KMS-11 (cell line): ENCODE data around the gene SLCO4A1.
A peak's percentile ranks its signal among the peaks of the same experiment; 100 is the strongest.

Experiments used
- H2AFZ ChIP-seq: fragments of 200-600 bp; sonication (generic); 2 replicates; pipeline ENCODE4 v1.6.1; 2016; ENCODE audit warnings: antibody characterized with exemption, mixed run types, low read depth
- H3K27ac ChIP-seq: fragments of 200-600 bp; sonication (generic); 2 replicates; pipeline ENCODE4 v1.6.1; 2016; ENCODE audit warnings: mild to moderate bottlenecking, mixed run types
- H3K27me3 ChIP-seq: fragments of 200-600 bp; sonication (generic); 2 replicates; pipeline ENCODE4 v1.6.1; 2017; ENCODE audit warnings: mild to moderate bottlenecking, low read depth, mixed run types, moderate library complexity; ENCODE audit not compliant: insufficient read depth
- H3K36me3 ChIP-seq: fragments of 200-600 bp; sonication (generic); 2 replicates; pipeline ENCODE4 v1.6.1; 2017; ENCODE audit warnings: mild to moderate bottlenecking, mixed run types; ENCODE audit not compliant: insufficient read depth
- H3K4me1 ChIP-seq: fragments of 200-600 bp; sonication (generic); 2 replicates; pipeline ENCODE4 v1.6.1; 2016; ENCODE audit warnings: mild to moderate bottlenecking, low read depth, mixed run types; ENCODE audit not compliant: poor library complexity, severe bottlenecking
- H3K4me2 ChIP-seq: fragments of 200-600 bp; sonication (generic); 2 replicates; pipeline ENCODE4 v1.7.0; 2016; ENCODE audit warnings: mild to moderate bottlenecking, mixed run types
- H3K4me3 ChIP-seq: fragments of 200-600 bp; sonication (generic); IDR thresholded peaks from 2 replicates; pipeline ENCODE4 v1.6.1; 2017; ENCODE audit warnings: low read depth, low read length, mixed read lengths; ENCODE audit not compliant: insufficient read depth
- H3K79me2 ChIP-seq: fragments of 200-600 bp; sonication (generic); 2 replicates; pipeline ENCODE4 v1.6.1; 2016; ENCODE audit warnings: low read depth, mixed run types; ENCODE audit not compliant: insufficient read depth
- H3K9ac ChIP-seq: fragments of 200-600 bp; sonication (generic); 2 replicates; pipeline ENCODE4 v1.6.1; 2016; ENCODE audit warnings: mild to moderate bottlenecking, mixed run types
- H4K20me1 ChIP-seq: fragments of 200-600 bp; sonication (generic); 2 replicates; pipeline ENCODE4 v1.6.1; 2016; ENCODE audit warnings: mild to moderate bottlenecking, mixed run types; ENCODE audit not compliant: insufficient read depth
- CTCF ChIP-seq: fragments of 200-600 bp; sonication (generic); conservative IDR thresholded peaks from 2 replicates; pipeline ENCODE4 v1.6.1; 2017; ENCODE audit warnings: low read depth, mild to moderate bottlenecking, antibody characterized with exemption, low read length, moderate library complexity, mixed read lengths

Gene SLCO4A1

DNA sequence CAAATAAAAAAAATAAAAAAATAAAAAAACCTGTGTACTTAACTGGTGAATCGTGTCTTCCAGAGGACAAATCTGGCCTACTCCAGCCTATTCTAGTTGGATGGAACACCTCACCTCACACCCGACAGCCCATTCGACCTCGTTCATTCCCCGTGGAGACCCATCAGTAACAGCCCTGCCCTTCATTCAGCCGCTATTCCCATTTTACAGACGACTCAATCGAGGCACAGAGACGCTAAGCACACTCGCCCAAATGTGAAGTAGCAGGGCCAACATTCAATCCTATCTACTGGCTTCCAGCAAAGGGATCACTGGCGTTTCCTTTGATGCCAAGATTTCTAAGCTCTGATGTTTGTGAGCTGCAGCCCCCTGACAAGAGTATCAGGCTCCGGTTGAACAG, 64.6 kb downstream of the SLCO4A1 start:
- Histone ChIP-seq H4K20me1 (no peaks in the 10 kb centered on the region), H3K27me3 (peaks cover 95% of the 10 kb centered on the region), H3K79me2 (no peaks in the 10 kb centered on the region), H2AFZ (no peak overlapping the region), H3K36me3 (no peaks in the 10 kb centered on the region), H3K27ac (no peak overlapping the region), H3K9ac (no peak overlapping the region), H3K4me3 (no peak overlapping the region), H3K4me1 (no peaks in the 10 kb centered on the region), H3K4me2 (no peak overlapping the region)
- TF ChIP-seq CTCF = no peak

DNA sequence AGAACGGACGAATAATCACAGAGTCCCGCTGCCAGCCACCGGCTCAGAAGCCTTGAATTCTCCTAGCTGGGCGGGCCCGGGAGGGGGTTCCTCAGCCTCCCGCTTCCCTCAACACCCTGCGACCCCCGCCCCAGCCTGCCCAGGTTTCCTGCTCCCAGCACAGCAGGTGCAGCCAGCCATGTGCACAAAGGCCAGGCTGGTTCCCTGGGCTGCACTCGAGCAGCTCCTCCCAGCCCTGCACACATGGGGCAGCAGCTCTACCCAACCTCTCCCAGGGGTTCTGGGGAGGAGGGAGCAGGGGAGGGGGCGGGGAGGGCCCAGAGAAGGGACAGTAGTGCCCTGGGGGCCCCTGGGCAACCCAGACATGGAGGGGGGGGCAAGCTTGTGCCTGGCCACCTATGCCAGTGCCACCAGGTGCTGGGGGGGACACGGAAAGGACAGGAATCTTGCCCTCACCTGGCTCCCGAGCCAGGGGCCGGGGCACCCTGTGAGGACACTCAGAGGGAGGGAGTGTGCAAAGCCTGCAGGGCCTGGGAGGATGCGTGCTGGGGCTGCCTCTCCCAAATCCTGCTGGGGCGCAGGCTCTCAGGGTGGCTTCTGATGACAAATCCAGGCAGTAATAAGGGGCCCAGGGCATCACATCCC, 65.1 kb downstream of the SLCO4A1 start:
- H2AFZ ChIP-seq = no peak overlapping the region
- no peaks in the 10 kb centered on the region for H3K36me3 ChIP-seq
- H3K9ac ChIP-seq = no peak overlapping the region
- H3K4me3 ChIP-seq = no peak overlapping the region
- no peaks in the 10 kb centered on the region for H4K20me1 ChIP-seq
- H3K4me1 ChIP-seq = no peaks in the 10 kb centered on the region
- H3K27ac ChIP-seq = no peak overlapping the region
- peaks cover 95% of the 10 kb centered on the region for H3K27me3 ChIP-seq
- no peaks in the 10 kb centered on the region for H3K79me2 ChIP-seq
- H3K4me2 ChIP-seq = no peak overlapping the region
- no peak for TF ChIP-seq CTCF

GRCh38 chr20:62707921-62708521, 65.7 kb downstream of the SLCO4A1 start:
- Histone ChIP-seq H3K4me3 (no peak overlapping the region), H3K36me3 (no peaks in the 10 kb centered on the region), H3K9ac (no peak overlapping the region)

More at GRCh38 chr20:62707921-62708521, 65.7 kb downstream of the SLCO4A1 start:
- H4K20me1 ChIP-seq = no peaks in the 10 kb centered on the region
- H3K79me2 ChIP-seq = no peaks in the 10 kb centered on the region
- H3K27me3 ChIP-seq = peaks cover 95% of the 10 kb centered on the region
- H3K27ac ChIP-seq = no peak overlapping the region
- TF ChIP-seq CTCF = peak; percentile 38; the same call in 1 of the 2 replicates
- no peaks in the 10 kb centered on the region for H3K4me1 ChIP-seq
- H3K4me2 ChIP-seq = no peak overlapping the region
- H2AFZ ChIP-seq = no peak overlapping the region
